C4-2B (cell line): ENCODE results near the gene SLC23A2.
"Not testable (repeated sequence)": the region's sequence is repeated elsewhere in the genome, so short reads cannot be mapped to it uniquely, and the experiment has no call there.

Experiments used
- H3K27ac ChIP-seq: fragments of 450-650 bp; 2 replicates; pipeline ENCODE4 v1.5.1; 2017
- CTCF ChIP-seq: fragments of 450-650 bp; conservative IDR thresholded peaks from 2 replicates; pipeline ENCODE4 v1.5.1; 2017; ENCODE audit warnings: mild to moderate bottlenecking
- ZFX ChIP-seq: fragments of 450-650 bp; IDR thresholded peaks from 2 replicates; pipeline ENCODE4 v1.6.1; 2017

SLC23A2 gene

DNA sequence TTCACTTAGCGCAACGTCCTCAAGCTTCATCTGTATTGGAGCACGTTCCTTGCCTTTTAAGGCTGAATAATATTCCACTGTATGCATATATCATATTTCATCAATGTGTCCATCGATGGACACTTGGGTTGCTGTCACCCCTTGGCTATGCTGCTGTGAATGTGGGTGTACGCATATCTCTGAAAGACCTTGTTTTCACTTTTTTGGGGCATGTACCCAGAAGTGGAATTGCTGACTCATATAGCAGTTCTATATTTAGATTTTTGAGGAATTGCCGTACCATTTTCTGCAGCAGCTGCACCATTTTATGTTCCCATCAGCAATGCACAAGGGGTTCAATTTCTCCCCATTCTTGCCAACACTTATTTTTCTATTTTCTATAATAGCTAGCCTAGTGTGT, 22.8 kb upstream of the SLC23A2 start:
- no peak overlapping the region for H3K27ac ChIP-seq
- TF ChIP-seq ZFX (no peak), CTCF (no peak)

- not testable (repeated sequence) for H3K27ac ChIP-seq
These were observed 21.9 kb upstream of the SLC23A2 start for GRCh38 chr20:5023171-5023570.

- no peak for TF ChIP-seq ZFX
- no peak for TF ChIP-seq CTCF
- H3K27ac ChIP-seq = no peak overlapping the region
These were observed 19.4 kb upstream of the SLC23A2 start for GRCh38 chr20:5020760-5021159.

GRCh38 chr20:5013682-5014447, 12.6 kb upstream of the SLC23A2 start:
- no peak overlapping the region for H3K27ac ChIP-seq
- TF ChIP-seq ZFX (no peak), CTCF (no peak)

DNA sequence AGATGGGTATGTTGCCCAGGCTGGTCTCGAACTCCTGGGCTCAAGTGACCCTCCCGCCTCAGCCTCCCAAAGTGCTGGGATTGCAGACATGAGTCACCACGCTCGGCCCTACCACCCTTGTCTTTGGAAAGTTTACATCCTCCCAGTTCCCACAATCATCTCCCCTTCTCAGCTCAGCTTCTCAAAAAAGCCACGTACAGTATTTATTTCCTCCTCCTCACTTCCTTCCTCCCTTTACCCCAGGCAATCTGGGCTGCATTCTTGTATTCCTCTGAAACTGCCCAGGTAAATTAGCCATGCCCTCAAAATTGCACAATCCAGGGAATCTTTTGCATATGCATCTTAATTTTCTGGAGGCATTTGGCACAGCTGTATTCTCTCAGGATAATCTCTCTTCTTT, 7.4 kb upstream of the SLC23A2 start:
- TF ChIP-seq ZFX = no peak
- H3K27ac ChIP-seq = no peak overlapping the region

DNA sequence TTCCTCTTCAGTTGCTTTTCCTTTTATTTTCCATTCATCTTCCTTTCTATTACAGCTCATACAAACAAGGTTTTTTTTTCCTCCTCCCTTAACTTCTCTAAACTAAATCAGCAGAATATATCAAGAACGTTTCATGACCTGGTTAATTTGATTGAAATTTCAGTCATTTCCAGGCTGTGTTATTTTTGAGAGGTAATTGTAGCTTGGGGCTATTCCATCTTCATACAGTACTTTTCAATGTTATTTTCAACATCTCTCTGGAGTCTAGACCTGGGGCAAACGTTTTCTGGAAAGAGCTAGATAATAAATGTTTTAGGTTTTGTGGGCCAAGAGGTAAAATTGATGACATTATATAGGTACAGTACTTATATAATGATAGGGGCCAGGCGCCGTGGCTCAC, 4.0 kb upstream of the SLC23A2 start:
- TF ChIP-seq ZFX (no peak), CTCF (no peak)
- no peak overlapping the region for H3K27ac ChIP-seq

GRCh38 chr20:5004825-5005224, 3.5 kb upstream of the SLC23A2 start:
- H3K27ac ChIP-seq = not testable (repeated sequence)

- no peak overlapping the region for H3K27ac ChIP-seq
- TF ChIP-seq CTCF (no peak), ZFX (no peak)
These were observed 2.3 kb upstream of the SLC23A2 start for GRCh38 chr20:5003626-5004025.

- no peak for TF ChIP-seq ZFX
- TF ChIP-seq CTCF = no peak
- no peak overlapping the region for H3K27ac ChIP-seq
These were observed 735 bp upstream of the SLC23A2 start for GRCh38 chr20:5002077-5002413.
